ENCODE results near the gene IFT122. TPM values are rescaled to one million over a fixed set of nuclear protein-coding genes. Genes with fewer than 3 reads are reported as not detected.
"Not testable (repeated sequence)": the region's sequence is repeated elsewhere in the genome, so short reads cannot be mapped to it uniquely, and the experiment has no call there.

Gene IFT122
- total RNA-seq, 1 donor from 2014 or later: 41.6 TPM

GRCh38 chr3:129412542-129413198, 27.4 kb upstream of the IFT122 start:
- H3K36me3 Mint-ChIP-seq: no peaks in the 10 kb centered on the region
- H3K9me3 Mint-ChIP-seq: no peaks in the 10 kb centered on the region
- peaks cover 4% of the 10 kb centered on the region for H3K4me1 Mint-ChIP-seq (ENCODE audit: unreplicated experiment)
- DNase-seq (ENCODE audit: extremely low spot score, unreplicated experiment): no peak
- TF ChIP-seq, protein P1, sequence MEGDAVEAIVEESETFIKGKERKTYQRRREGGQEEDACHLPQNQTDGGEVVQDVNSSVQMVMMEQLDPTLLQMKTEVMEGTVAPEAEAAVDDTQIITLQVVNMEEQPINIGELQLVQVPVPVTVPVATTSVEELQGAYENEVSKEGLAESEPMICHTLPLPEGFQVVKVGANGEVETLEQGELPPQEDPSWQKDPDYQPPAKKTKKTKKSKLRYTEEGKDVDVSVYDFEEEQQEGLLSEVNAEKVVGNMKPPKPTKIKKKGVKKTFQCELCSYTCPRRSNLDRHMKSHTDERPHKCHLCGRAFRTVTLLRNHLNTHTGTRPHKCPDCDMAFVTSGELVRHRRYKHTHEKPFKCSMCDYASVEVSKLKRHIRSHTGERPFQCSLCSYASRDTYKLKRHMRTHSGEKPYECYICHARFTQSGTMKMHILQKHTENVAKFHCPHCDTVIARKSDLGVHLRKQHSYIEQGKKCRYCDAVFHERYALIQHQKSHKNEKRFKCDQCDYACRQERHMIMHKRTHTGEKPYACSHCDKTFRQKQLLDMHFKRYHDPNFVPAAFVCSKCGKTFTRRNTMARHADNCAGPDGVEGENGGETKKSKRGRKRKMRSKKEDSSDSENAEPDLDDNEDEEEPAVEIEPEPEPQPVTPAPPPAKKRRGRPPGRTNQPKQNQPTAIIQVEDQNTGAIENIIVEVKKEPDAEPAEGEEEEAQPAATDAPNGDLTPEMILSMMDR (conservative IDR thresholded peaks at IDR 0.05): no peak
- peaks cover 3% of the 10 kb centered on the region for H3K27me3 Mint-ChIP-seq
- H3K27ac Mint-ChIP-seq: peak overlapping the region; percentile 1
- no peak overlapping the region for H3K4me3 Mint-ChIP-seq

GRCh38 chr3:129413238-129413637, 26.8 kb upstream of the IFT122 start:
- H3K4me1 Mint-ChIP-seq (ENCODE audit: unreplicated experiment); H3K9me3 Mint-ChIP-seq; H3K36me3 Mint-ChIP-seq; DNase-seq (ENCODE audit: extremely low spot score, unreplicated experiment); H3K27me3 Mint-ChIP-seq; H3K4me3 Mint-ChIP-seq: not testable (repeated sequence)
- H3K27ac Mint-ChIP-seq: peak overlapping the region; percentile 4

DNA sequence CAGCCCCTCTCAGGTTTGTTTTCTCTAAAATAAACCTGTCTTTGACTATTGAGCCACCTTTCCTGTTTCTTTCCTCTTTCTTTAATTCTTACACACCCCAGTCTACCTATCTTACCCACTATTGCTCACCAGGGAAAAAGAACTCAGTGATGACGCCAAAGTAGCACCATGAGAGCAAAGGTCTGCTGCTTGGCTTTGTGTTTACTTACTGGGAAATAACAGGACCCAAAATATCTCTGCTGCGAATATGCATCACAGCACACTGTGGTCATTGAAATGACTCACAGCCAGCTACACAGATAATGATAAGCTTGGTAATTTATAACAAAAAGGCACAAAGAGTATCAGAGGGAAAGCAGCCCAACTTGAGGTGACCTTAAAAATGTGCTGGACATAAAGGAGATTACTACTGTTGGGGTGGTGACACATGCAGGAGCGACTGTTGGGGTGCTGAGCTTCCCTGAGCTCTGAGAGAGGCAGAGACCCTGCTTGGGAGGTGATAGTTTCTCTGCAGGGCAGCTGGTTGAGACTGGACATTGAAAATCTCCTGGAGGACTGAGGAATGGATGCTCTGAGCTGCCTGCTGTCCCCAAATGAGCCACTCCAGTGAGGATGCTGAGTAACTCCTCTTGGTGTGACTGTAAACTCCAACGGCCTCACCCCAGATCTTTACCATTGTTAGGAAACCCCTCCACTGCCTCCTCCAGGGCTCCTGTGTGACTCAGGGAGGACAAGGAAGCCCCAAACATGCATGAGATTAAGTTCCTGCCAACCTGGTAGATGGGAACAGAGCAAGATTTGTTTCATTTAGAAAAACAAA, 26.1 kb upstream of the IFT122 start:
- H3K4me1 Mint-ChIP-seq (ENCODE audit: unreplicated experiment): peaks cover 4% of the 10 kb centered on the region
- no peaks in the 10 kb centered on the region for H3K36me3 Mint-ChIP-seq
- H3K27ac Mint-ChIP-seq: peak overlapping the region; percentile 4
- H3K9me3 Mint-ChIP-seq: no peaks in the 10 kb centered on the region
- no peak for DNase-seq (ENCODE audit: extremely low spot score, unreplicated experiment)
- H3K4me3 Mint-ChIP-seq: no peak overlapping the region
- H3K27me3 Mint-ChIP-seq: peaks cover 3% of the 10 kb centered on the region
- TF ChIP-seq, protein P1 (conservative IDR thresholded peaks at IDR 0.05): no peak

- peaks cover 3% of the 10 kb centered on the region for H3K27me3 Mint-ChIP-seq
- no peak overlapping the region for H3K4me3 Mint-ChIP-seq
- H3K36me3 Mint-ChIP-seq: no peaks in the 10 kb centered on the region
- no peaks in the 10 kb centered on the region for H3K9me3 Mint-ChIP-seq
- peaks cover 4% of the 10 kb centered on the region for H3K4me1 Mint-ChIP-seq (ENCODE audit: unreplicated experiment)
- peak overlapping the region; percentile 56 for H3K27ac Mint-ChIP-seq
- TF ChIP-seq, protein P1 (conservative IDR thresholded peaks at IDR 0.05): no peak
- DNase-seq (ENCODE audit: extremely low spot score, unreplicated experiment): no peak
These were observed 24.6 kb upstream of the IFT122 start for GRCh38 chr3:129415378-129415777.

- Mint-ChIP-seq H3K36me3 (no peaks in the 10 kb centered on the region), H3K27ac (peak overlapping the region; percentile 56), H3K4me1 (ENCODE audit: unreplicated experiment) (peaks cover 4% of the 10 kb centered on the region), H3K4me3 (no peak overlapping the region), H3K27me3 (peaks cover 3% of the 10 kb centered on the region), H3K9me3 (no peaks in the 10 kb centered on the region)
- TF ChIP-seq, protein P1 (conservative IDR thresholded peaks at IDR 0.05): no peak
- DNase-seq (ENCODE audit: extremely low spot score, unreplicated experiment): no peak
These were observed 24.2 kb upstream of the IFT122 start for GRCh38 chr3:129415830-129416229.

DNA sequence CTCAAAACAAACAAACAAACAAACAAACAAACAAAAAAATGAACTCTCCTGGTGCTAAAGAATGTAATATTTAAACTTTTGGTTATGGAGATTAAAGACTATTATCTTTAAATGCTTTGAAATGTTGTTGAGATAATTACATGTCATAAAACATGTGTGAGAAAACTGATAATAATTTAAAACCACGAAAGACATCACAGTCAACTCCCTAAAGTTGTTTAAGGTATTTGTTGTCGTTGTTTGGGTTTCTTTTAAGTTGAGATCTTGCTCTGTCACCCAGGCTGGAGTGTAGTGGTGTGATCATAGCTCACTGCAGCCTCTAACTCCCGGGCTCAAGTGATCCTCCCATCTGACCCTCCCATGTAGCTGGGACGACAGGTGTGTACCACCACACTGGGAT, 23.6 kb upstream of the IFT122 start:
- Mint-ChIP-seq H3K4me3 (no peak overlapping the region), H3K4me1 (ENCODE audit: unreplicated experiment) (peaks cover 4% of the 10 kb centered on the region), H3K9me3 (no peaks in the 10 kb centered on the region), H3K36me3 (no peaks in the 10 kb centered on the region), H3K27me3 (peaks cover 3% of the 10 kb centered on the region), H3K27ac (no peak overlapping the region)
- TF ChIP-seq, protein P1 (conservative IDR thresholded peaks at IDR 0.05): no peak
- no peak for DNase-seq (ENCODE audit: extremely low spot score, unreplicated experiment)

Measured in type B pancreatic cell (in vitro differentiated cells).